HG03439 (cell line): Measurements from ENCODE around the gene LMF1.

ENCODE experiments used
- ATAC-seq: cut with Tn5 transposase; IDR thresholded peaks from one replicate; pipeline ENCODE4 v1.9.1; 2021; ENCODE audit warnings: mild to moderate bottlenecking, moderate library complexity; ENCODE audit not compliant: unreplicated experiment

The LMF1 gene

DNA sequence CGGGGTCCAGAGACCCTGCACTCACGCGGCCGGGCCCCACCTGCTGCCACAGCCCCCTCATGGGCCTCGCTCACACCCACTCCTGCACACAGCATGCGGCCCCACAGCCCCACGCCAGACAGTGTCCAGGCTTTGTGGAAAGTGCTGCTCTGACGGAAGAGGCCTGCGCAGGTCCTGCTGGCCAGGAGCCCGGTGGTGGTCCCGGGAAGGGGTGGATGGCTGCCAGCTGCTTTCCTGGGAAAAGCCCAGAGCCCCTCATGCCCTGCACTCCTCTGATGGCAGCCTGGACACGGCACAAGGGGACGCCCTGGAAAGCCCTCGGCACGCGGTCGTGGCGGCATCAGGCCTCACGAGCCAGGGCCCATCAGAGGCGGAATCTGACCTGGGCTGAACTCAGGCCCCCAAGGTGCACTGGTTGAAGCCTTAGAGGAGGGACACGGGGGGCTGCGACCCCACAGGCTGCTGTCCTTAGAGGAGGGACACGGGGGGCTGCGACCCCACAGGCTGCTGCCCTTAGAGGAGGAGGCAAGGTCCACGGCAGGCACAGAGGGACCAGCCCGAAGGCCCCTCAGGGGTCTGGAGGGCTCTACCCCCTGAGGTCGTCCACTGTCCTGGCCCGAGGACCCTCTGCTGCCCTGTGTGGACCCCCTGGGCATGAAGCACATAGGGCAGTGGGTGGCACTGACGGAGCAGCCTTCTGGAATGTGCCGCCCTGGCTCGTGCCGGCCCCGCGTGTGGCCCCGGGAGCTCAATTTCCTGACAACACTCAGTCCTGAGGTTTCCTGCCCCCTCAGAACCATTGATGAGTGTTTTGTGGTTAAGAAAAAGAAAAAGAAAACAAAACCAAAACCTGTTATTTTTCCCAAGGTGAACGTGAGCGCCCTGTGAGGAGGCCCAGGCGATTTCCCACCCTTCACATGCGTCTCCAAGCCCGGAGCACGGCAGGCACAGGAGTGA, 32.9 kb upstream of the LMF1 start:
- ATAC-seq: no peak

DNA sequence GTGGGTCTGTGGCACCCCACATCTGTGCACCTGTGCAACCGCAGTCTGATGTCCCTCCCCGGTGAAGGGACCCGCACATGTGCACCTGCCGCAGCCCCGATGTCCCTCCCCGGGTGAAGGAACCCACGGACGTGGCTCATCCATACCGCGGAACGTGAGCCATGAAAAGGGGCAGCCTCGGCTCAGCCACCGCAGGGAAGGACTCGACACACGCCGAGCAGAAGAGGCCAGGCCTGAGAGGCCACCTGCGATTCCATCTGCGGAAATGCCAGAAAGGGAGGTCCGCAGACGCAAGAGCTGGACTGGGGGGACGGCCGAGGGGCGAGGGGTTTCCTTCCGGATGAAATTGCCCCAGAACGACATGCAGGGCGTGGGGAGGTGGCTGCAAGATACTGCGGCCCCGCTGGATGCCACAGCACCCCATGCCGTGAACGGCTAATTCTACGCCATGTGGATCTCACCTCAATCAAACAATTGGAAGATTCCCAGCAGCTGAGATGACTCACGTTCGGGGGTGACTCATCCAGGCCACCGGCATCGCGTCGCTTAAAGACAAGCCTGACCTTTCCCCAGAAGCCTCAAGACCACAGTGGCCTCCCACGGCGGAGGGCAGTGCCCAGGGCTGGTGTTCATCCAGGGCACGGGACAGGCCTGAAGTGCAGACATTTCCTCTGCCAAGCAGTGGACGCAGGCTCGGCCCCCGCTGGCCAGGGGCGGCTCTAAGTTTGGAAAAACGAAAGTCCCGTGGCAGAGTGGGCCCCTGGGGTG, 31.8 kb upstream of the LMF1 start:
- ATAC-seq: no peak

DNA sequence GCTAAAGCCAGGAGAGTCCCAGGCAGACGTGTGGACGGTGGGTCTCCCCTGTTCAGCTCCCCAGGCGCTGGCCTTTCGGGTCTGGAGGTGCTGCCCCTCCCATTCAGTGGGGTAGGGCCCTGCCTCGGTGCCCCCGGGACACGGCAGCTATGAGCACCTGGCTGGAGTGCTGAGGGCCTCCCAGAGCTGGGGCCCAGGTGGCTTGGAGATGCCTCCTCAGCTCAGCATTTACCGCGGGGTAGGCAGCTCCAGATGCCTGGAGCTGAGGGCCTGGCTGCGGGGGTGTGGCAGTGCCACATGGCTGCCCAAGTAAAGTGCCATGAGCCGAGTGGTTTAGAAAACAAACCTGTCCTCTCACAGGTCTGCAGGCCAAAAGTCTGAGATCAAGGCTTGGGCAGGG, 30.3 kb upstream of the LMF1 start:
- ATAC-seq: no peak

DNA sequence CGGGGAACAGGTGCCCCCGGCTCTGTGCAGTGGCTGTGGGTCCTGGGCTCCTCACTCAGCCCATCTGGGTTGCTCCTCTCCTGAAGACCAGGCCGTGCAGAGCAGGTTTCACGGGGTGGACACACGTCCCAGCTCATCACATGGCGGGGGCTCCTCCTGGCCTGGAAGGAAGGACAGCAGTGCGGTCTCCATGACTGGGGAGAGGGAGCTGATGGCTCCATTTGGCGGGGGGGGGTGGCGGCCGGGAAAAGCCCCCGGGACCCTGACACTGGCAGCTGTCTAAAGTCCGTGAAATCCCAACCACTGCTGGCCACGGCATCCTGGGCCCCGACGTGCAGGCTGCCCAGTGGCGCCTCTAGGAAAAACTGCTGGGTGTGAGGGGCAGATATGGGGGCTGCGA, 29.8 kb upstream of the LMF1 start:
- ATAC-seq: no peak

GRCh38 chr16:999677-1000076, 28.9 kb upstream of the LMF1 start:
- no peak for ATAC-seq

DNA sequence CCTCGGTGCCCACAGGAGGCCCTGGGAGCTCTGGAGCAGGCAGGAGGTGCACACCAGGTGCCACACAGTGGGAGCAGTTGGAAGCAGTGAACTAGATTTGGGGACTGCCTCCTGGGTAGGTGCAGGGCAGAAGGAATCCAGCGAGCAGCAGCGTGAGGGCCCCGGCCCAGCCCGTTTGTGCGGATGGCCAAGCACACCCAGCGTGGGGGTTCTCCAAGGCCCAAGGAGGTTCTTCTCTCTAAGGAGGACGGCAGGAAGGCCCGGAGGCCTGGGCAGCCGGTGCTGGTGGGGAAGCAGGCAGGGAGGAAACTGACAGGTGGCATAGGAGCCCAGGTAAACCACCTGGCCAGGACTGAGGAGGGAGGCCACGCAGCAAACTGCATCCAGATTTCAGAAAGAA, 27.8 kb upstream of the LMF1 start:
- no peak for ATAC-seq

GRCh38 chr16:998211-998610, 27.4 kb upstream of the LMF1 start:
- ATAC-seq: no peak

- no peak for ATAC-seq
These were observed 26.8 kb upstream of the LMF1 start for GRCh38 chr16:997440-998051.

GRCh38 chr16:996681-997080, 25.9 kb upstream of the LMF1 start:
- ATAC-seq: no peak

DNA sequence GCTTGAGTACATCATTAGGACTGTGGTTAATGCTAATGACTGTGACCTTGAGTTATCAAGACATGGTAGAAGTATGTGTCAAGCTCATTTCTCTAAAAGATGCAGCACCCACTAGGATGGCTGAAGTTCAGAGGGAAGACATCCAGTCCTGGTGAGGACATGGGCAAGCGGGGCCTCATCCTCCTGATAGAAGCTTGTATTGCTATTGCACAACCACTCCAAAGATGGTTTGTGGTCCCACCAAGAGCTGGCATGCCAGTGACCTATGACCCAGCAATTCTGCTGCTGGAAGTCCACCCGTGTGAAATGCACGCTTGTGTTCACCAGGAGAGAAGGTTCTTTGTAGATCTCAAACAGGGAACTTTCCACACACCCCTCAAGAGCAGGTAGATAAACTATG, 25.0 kb upstream of the LMF1 start:
- no peak for ATAC-seq

GRCh38 chr16:995087-995486, 24.3 kb upstream of the LMF1 start:
- no peak for ATAC-seq

DNA sequence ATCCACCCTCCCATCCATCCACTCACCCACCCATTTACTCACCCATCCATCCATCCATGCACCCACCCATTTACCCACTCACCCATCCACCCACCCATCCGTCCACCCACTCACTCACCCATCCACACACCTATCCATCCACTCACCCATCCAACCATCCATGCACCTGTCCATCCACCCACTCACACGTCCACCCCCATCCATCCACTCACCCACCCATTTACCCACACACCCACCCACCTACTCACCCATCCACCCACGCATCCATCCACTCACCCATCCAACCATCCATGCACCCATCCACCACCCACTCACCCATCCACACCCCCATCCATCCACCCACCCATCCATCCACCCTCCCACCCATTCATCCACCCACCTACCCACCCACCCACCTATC, 22.9 kb upstream of the LMF1 start:
- ATAC-seq: no peak

DNA sequence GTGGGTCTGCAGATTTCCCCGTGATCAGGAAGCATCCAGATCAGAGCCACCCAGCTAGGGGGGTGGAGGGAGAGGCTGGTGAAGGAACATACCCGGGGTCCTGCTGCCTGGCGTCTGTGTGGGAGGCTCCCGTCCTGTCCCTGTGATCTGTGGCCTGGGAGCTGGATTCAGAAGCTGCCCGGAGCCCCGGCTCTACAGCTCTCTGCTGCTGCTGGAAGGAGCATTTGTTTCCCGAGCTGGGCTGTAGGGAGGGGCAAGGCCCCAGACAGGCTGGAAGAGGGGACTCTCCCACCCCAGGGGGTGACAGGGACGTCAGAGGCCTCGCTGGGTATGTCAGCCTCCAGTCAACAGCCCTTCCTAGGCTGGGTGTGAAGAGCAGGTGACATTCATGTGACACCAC, 21.0 kb upstream of the LMF1 start:
- no peak for ATAC-seq

GRCh38 chr16:991345-991744, 20.6 kb upstream of the LMF1 start:
- no peak for ATAC-seq

DNA sequence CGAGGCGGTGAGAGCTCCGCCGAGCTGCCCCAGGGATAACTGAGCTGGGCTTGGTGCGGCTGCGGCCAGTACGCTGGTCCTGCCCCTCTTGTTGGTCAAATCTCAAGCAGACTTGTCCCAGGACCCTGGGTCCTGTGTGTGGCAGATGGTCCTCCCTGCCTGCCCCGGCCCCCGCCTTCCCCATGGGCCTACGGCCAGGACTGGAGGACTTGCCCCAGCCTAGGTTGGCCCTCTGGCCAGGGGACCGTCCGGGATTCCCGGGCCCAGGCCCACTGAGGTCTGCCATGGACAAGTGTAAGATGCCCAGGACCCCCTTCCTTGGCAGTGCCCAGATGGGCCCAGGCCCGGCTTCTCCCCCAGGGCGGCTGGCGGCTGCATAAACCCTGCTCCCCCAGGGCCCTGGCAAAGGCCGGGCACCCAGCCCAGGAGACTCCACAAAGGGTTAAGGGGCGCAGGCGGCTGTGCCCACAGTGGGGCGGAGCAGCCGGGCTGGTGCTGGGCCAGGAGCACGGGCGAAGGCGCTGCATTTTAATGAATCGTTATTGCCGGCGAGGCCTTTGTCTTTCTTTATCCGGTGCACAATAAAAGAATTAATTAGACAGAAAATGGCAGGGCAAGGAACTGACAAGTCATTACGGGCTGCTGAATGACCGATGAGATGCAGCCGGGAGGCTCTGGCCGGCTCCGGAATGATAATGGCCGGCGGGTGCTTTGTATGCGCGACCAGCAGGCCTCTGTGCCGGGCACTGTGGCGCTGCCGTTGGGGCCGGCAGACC, 19.9 kb upstream of the LMF1 start:
- no peak for ATAC-seq

DNA sequence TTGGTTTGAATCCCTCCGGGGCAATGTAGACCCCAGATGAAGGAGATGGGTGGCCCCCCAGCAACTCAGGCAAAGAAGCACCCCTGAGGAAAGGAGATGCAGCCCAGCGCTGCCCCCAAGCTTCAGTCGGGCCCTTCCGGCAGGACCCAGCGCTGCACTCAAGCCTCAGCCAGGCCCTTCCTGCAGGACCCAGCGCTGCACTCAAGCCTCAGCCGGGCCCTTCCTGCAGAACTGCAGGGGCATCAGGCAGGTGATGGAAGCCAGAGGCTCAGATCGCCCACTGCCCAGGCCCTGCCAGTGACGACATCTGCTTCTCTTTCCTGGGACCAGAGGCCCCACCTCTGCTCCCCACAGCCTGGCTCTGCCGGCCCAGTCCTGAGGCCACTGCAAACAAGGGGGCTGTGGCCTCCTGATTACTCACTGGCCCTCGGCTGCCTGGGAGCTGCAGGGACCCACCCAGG, 18.6 kb upstream of the LMF1 start:
- ATAC-seq: no peak

DNA sequence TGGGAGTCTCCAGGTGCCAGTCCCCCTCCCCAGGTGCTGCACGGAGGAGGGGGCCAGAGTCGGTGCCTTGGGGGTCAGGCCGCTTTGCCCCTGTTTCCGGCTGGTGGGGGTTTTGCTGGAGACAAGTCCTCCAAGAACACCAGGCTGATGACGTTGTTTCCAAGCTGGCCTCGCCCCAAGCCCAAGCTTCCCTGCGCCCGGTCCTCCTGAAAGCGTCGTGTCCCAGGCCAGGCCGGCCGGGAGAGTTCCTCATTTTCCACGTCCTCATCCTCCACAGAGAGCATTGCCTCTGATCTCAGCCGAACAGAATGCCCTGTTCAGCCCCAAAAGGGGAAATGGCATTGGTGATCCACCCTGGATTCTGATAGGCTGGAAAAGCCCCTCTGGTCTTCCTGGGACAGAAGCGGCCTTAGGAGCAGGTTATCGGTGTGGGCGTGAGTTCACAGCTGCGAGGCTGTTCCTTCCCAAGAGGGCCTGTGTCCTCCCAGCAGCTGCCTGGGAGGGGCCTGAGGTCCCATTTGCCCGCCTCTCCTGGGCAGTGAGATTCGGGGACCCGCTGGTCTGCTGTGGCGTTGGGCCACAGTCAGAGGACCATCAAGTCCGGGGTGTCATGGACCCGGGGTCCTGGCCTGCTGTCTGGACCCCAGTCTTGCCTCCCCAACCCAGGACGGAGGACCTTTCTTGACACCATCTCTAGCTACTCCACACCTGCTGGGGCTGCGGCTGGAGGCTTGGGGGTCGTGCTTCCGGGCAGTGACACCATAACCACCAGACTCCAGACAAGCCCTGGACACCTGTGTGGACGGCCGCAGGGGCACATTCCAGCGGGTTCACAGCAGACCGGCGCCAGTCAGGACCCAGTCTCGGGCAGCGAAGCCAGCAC, 17.9 kb upstream of the LMF1 start:
- no peak for ATAC-seq

DNA sequence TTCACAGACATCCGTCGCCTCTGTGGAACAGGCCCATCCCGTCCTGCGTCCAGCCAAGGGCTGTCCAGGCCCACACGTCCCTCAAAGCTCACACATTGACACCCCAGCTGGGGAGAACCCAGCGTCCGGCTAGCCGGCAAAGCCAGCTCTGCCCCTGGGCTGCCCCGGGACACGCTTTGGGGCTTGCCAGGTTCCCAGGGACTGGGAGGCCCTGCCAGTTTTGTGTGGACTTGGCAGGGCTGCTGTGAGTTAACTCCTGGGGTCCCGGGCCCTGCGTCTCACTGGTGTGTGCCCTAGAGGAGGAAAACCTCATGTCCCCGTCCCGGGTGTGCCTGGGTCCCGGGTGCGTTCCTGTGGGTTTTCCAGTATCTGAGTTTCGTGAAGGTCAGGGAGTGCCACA, 17.1 kb upstream of the LMF1 start:
- no peak for ATAC-seq

GRCh38 chr16:986925-987582, 16.3 kb upstream of the LMF1 start:
- ATAC-seq: no peak
